ENCODE results near the gene BPIFA1.

Gene BPIFA1

DNA sequence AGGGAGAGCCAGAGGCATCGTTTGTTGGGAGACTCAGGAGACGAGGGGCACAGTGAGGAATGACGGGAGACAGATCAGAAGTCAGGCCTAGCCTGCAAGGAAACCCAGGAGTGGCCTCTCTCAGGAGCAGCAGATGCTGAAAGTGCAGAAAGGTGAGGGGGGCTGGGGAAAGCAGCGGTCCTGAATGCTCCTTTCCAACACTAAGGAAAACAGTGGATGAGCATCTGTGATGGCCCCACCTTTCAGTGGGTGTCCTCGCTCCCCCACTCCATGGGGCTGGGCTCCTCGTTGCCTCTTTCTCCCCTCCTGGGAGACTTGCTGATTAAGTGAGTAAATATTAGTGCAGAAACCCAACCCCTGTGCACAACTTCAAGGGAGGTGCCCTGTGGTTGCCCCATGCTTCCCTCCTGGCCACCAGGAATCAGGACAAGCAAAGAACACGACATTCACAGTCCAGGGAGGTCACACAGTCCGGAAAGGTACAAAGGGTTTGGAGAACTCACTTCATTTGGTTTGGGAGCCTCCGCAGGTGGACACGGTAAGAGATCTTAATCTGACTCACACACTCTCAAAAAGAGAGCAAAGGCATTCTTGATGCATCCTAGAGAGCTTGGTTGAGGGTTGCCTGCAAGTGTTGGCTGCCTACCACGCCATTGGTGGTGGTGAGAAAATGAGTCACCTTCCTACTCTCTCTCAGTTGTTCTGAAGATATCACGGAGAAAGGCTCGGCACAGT, 37.5 kb downstream of the BPIFA1 start:
- no peak overlapping the region for H3K4me3 ChIP-seq
- TF ChIP-seq CTCF (IDR thresholded peaks at IDR 0.05) = no peak
- intact Hi-C loops (cut with DNase I; ENCODE audit: low total_unique reads) = no loop called here
- no peaks in the 10 kb centered on the region for H3K36me3 ChIP-seq
- H3K27ac ChIP-seq = no peak overlapping the region
- peak in 1 of 2 donors; percentile 35 for DNase-seq
- H3K9me3 ChIP-seq = no peaks in the 10 kb centered on the region
- H3K4me1 ChIP-seq = no peaks in the 10 kb centered on the region
- peaks cover 0 to 33% of the 10 kb centered on the region in 2 donors for H3K27me3 ChIP-seq

DNA sequence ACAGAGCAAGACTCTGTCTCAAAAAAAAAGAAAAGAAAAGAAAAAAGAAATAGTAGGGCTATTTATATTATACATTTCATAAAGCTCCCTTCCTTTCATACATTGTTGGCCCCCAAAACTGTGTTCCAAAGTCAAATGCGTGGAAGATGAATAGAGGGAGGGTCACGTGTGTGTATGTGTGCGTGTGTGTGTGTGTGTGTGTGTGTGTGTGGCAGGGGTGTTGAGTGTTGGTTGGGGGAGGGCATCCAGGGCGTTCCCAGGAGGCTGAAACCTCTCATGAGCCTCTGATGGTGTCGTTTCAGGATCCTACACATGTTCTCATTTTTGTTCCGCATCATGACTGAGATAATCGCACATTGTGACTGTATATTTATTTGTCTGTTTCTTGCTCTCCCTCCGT, 39.4 kb downstream of the BPIFA1 start:
- Histone ChIP-seq H3K4me3 (no peak overlapping the region), H3K27ac (no peak overlapping the region), H3K36me3 (no peaks in the 10 kb centered on the region), H3K9me3 (no peaks in the 10 kb centered on the region), H3K27me3 (peaks cover 0 to 37% of the 10 kb centered on the region in 2 donors), H3K4me1 (no peaks in the 10 kb centered on the region)
- intact Hi-C loops (cut with DNase I; ENCODE audit: low total_unique reads) = no loop called here
- DNase-seq = no peak
- TF ChIP-seq CTCF (IDR thresholded peaks at IDR 0.05) = no peak

- DNase-seq = peak in 1 of 2 donors; percentile 28
- intact Hi-C loops (cut with DNase I; ENCODE audit: low total_unique reads) = no loop called here
- H3K27ac ChIP-seq = no peak overlapping the region
- no peak overlapping the region for H3K4me3 ChIP-seq
- peaks cover 0 to 40% of the 10 kb centered on the region in 2 donors for H3K27me3 ChIP-seq
- no peaks in the 10 kb centered on the region for H3K36me3 ChIP-seq
- TF ChIP-seq CTCF (IDR thresholded peaks at IDR 0.05) = no peak
- no peaks in the 10 kb centered on the region for H3K4me1 ChIP-seq
- H3K9me3 ChIP-seq = no peaks in the 10 kb centered on the region
These were observed 40.1 kb downstream of the BPIFA1 start for GRCh38 chr20:33275871-33276270.

- no peaks in the 10 kb centered on the region for H3K9me3 ChIP-seq
- intact Hi-C loops (cut with DNase I; ENCODE audit: low total_unique reads) = no loop called here
- TF ChIP-seq CTCF (IDR thresholded peaks at IDR 0.05) = no peak
- peaks cover 0 to 43% of the 10 kb centered on the region in 2 donors for H3K27me3 ChIP-seq
- peak in 1 of 2 donors; percentile 57 for DNase-seq
- no peaks in the 10 kb centered on the region for H3K36me3 ChIP-seq
- no peak overlapping the region for H3K27ac ChIP-seq
- H3K4me1 ChIP-seq = no peaks in the 10 kb centered on the region
- no peak overlapping the region for H3K4me3 ChIP-seq
These were observed 40.7 kb downstream of the BPIFA1 start for GRCh38 chr20:33276303-33277113.

DNA sequence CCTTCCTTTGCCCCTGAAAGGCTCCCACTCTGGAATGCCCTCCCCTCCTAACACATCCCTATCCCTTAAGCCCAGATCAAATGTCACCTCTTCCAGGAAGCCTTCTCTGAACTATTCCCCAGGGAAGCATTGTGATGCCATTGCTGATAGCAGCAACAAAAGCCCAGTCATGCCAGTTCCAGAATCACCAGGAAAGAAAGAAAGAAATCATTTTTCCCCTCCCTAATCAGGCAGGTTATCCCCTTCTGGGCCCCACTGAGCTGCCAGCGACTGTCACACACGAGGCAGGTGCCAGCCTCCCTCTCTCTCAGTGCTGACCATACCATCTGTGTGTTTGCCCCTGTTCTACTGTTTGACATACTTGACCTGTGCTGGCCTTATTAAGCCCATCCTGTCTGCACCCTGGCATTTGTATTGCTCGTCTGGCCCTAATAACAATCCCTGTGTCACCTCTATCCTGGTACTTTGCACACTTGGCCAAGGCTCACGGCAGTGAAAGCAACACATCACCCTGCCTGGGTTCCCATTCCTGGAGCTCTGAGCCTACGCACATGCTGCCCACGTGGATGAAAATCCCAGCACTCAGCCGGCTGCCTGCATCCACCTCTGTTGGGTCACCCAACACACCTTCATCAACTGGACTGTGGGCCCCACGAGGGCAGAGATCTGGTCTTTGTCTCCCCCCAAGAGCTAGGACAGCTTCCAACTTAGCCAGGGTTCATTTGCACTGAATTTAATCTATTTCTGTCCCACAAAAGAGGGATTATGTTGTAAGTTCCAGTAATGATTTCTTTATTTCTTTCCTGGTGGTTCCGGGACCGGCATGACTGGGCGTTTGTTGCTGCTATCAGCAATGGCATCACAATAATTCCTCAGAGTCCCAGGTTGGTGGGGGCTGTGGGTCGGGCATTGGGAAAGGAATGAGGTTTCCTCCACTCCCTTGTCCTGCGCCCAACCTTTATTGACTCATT, 42.0 kb downstream of the BPIFA1 start:
- peak in 1 of 2 donors; percentile 37 for DNase-seq
- intact Hi-C loops (cut with DNase I; ENCODE audit: low total_unique reads) = no loop called here
- Histone ChIP-seq H3K4me3 (no peak overlapping the region), H3K9me3 (no peaks in the 10 kb centered on the region), H3K27ac (no peak overlapping the region), H3K36me3 (no peaks in the 10 kb centered on the region), H3K27me3 (peaks cover 0 to 50% of the 10 kb centered on the region in 2 donors), H3K4me1 (no peaks in the 10 kb centered on the region)
- TF ChIP-seq CTCF (IDR thresholded peaks at IDR 0.05) = no peak
